CD4-positive, alpha-beta T cell treated with Interleukin-1 beta for 1 hour (primary cell): ENCODE measurements around the gene VAV1.
"Not testable (repeated sequence)": the region's sequence is repeated elsewhere in the genome, so short reads cannot be mapped to it uniquely, and the experiment has no call there.

Experiments used
- DNase-seq, 2 donors: peaks; one replicate each; pipeline ENCODE4 v3.0.0-alpha.2; 2020 to 2022

The VAV1 gene

GRCh38 chr19:6760606-6761005 lies 11.9 kb upstream of the VAV1 start:
- DNase-seq = no peak

GRCh38 chr19:6761053-6761676 lies 11.3 kb upstream of the VAV1 start:
- DNase-seq = peak; percentile 15 to 35

DNA sequence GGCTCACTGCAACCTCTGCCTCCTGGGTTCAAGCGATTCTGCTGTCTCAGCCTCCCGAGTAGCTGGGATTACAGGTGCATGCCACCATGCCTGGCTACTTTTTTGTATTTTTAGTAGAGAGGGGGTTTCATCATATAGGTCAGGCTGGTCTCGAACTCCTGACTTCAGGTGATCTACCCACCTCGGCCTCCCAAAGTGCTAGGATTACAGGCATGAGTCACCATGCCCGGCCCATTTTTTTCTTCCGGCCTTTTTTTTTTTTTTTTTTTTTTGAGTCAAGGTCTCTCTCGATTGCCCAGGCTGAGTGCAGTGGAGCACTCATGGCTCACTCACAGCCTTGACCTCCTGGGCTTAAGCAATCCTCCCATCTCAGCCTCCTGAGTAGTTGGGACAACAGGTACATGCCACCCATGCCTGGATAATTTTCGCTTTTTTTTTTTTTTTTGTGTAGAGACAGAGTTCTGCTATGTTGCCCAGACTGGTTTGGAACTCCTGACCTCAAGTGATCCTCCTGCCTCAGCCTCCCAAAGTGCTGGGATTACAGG lies 10.2 kb upstream of the VAV1 start:
- DNase-seq = not testable (repeated sequence)

DNA sequence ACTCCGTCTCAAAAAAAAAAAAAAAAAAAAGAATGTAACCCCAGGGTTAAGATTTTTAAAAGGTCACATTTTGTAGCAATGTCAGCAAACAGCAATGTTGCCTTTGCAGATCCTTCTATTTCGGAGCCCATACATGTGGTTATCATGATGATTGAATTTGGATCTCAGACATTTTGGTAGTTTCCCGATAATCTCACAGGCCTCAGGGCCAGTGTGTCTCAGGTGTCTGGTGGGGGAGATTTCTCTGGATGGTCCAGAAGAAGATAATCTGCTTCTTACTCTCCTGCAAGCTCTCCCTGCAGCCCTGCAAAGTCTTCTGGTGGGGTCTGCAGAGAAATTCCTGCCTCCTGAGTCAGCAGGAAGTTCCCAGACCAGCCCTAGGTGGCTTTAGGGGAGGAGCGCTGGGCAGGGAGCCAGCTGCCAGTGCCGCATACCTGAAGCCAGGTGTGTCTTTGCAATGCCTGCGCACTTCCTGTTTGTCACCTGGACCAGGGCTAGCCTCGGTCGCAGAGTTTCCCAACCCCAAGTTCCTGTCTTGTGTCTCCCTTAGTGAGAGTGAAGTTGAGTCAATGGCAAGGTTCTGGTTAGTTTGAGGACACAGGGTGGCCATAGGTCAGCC lies 6.7 kb upstream of the VAV1 start:
- DNase-seq = peak; percentile 18 to 31

- no peak for DNase-seq
Observed at GRCh38 chr19:6766357-6767080, 6.0 kb upstream of the VAV1 start.

- peak in 1 of 2 donors; percentile 73 for DNase-seq
Observed at GRCh38 chr19:6767081-6767356, 5.5 kb upstream of the VAV1 start.

DNA sequence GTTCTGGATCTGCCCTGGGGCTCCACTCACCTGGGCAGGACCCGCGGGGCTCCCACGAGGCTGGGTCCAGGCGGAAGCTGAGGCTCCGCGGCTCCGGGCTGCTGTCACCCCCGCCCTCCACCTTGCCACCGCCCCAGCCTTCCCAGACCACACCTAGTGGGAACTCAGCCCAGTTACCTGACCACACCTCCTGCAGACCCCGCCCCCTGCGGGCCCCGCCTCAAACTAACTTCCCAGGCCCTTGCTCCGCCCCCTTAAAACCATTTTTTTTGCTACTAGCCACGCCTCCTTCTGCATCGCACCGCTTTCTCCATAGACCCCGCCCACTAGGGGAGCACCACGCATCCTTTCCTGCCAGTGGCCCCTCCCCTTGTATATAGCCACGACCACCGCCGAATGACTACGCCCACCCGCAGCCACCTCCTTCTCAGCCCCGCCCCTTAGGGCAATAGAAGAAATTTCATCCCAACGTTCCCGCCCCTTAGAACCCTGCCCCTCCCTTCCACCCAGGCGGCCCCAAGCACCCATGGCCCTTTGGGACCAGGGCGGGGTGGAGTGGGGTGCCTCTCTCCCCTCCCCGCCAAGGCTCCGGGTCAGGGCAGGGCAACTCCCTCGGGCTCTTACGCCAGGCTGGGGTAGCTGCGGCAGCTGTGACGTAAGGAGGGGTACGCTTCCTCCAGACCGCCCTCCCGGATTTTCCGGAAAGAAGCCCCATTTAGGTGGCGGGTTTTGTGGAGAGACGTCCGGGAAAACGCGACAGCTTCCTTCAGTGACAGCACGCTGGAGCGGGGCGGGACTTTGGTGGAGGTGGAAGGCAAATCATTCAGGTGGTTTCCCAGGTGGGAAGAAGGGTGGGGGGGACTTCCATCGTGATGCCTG lies 4.9 kb upstream of the VAV1 start, which contains the start of gene SH2D3A:
TSS of gene SH2D3A (minus strand) at position 79 of the 879 bp plus-strand sequence. CDS start 3,687 bp downstream, outside the sequence.
- peak; percentile 95 to 97 for DNase-seq

GRCh38 chr19:6768236-6768785 lies 4.2 kb upstream of the VAV1 start:
- DNase-seq = peak in 1 of 2 donors; percentile 32

- DNase-seq = peak in 1 of 2 donors; percentile 32
Observed at GRCh38 chr19:6769006-6769619, 3.4 kb upstream of the VAV1 start.

- not testable (repeated sequence) for DNase-seq
Observed at GRCh38 chr19:6771648-6772027, 870 bp upstream of the VAV1 start.

DNA sequence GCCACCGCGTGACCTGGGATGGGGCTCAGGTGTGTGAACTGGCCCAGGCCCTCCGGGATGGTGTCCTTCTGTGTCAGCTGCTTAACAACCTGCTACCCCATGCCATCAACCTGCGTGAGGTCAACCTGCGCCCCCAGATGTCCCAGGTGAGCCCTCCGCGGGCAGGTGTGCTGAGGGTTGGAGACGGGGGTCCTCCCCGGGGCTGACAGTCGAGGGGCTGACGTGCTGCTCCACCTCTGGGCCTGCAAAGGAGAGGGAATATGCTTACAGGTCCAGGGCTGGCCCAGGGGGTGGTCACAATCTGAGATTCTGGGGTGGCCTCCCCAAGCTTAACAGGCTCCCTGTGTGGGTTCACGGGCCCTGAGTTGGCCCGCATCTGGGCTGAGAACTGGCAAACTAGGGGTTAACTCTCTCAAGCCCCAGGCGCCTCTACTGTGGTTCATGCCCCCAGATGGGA lies 386 bp downstream of the VAV1 start:
- DNase-seq = no peak

GRCh38 chr19:6773323-6773931 lies 919 bp downstream of the VAV1 start:
- peak; percentile 49 to 52 for DNase-seq

GRCh38 chr19:6774821-6775707 lies 2.6 kb downstream of the VAV1 start:
- DNase-seq = peak in 1 of 2 donors; percentile 15

GRCh38 chr19:6776045-6776444 lies 3.5 kb downstream of the VAV1 start:
- DNase-seq = not testable (repeated sequence)

DNA sequence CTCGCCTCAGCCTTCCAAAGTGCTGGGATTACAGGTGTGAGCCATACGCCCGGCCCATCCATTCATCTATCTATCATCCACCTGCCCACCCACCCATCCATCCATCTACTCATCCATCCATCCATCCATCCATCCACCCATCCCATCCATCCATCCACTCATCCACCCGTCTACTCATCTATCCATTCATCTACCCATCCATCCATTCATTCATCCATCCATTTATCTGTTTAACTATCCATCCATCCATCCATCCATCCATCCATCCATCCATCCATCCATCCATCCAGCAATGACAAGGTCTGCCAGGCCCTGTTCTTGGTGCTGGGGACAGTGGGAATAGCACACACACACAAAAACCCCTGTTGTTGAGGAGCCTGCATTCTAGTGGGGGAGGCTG lies 4.5 kb downstream of the VAV1 start:
- DNase-seq = no peak

DNA sequence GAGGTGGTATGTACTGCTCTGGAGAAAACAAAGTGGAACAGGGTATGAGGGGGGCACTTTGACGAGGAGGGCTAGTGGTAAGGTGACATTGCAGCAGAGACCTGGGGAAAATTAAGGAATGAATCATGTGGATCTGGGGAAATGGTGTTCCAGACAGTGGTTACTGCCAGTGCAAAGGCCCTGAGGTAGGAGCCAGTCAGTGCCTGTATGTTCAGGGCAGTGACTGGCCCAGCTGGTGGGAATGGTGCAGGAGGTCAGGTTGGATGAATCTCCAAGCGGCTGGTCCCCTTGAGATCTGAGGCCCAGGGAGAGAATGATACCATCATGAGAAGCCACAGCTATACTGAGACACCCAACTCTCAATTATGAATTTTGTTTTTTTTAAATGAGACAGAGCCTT lies 4.9 kb downstream of the VAV1 start:
- DNase-seq = no peak

DNA sequence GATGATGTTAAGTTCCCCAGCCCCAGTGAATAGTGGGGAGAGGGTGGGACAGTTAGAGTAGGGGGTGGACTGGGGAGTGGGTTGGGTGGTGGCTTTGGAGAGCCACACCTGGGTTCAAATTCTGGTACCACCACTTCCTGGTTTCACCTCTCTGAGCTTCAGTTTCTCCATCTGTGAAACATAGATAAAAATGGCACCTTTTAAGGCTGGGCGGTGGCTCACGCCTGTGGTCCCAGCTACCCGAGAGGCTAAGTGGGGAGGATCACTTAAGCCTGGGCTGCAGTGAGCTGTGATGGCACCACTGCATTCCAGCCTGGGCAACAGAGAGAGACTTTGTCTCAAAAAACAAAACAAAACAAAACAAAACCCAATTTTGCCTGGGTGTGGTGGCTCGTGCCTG lies 5.9 kb downstream of the VAV1 start:
- no peak for DNase-seq

DNA sequence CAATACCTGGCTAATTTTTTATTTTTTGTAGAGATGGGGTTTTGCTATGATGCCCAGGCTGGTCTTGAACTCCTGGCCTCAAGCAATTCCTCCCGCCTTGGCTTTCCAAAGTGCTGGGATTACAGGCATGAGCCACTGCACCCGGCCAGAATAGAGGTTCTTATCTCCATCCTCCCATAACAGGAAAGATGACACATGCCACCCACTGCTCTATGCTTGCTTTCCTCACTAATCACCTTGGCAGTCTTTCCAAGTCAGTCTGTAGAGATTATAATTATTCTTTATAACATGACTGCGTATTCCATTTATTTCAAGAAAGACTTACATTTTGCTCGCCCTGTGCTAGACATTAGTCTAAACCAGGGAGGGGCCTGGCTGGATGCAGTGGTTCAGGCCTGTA lies 6.7 kb downstream of the VAV1 start:
- no peak for DNase-seq

GRCh38 chr19:6787393-6787792 lies 14.9 kb downstream of the VAV1 start:
- no peak for DNase-seq

DNA sequence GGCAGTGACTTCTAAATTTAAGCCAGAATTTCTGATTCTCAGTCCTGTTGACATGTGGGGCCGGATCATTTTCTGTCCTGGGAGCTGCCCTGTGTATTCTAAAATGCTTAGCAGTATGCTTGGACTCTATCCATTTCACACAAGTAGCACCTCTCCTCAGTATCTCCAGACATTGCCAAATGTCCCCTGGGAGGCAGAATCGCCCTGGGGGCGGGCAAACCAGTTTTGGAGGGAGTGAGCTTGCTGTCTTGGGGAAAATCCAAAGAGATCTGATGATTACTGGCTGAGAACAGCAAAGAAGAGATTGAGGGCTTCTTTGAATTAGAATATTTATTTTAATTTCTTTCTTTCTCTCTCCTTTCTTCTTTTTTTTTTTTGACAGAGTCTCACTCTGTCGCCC lies 16.4 kb downstream of the VAV1 start:
- DNase-seq = no peak
